G401 (cell line): ENCODE results near the gene ANKRD1. TPM values are rescaled to one million over a fixed set of nuclear protein-coding genes. Genes with fewer than 3 reads are reported as not detected.
"Not testable (repeated sequence)": the region's sequence is repeated elsewhere in the genome, so short reads cannot be mapped to it uniquely, and the experiment has no call there.

ENCODE experiments used
- DNase-seq: peaks from one replicate; pipeline ENCODE4 v3.0.0-alpha.2; 2015; ENCODE audit warnings: low spot score
- in situ Hi-C: cut with HindIII; loops from 2 replicates; pipeline ENCODE4 v1.10.0; 2016; ENCODE audit warnings: low sequenced_read_pairs, mixed read lengths
- total RNA-seq: library from RNA; depleted of rRNA; stranded (reverse); fragments of >200 nt; shearing (Covaris generic); gene quantifications from 2 replicates; pipeline ENCODE4 v1.2.3, GENCODE V29; 2014; rRNA removed

ANKRD1 gene
- total RNA-seq: 2.3 TPM in 2 replicates

- in situ Hi-C loops: no loop called here
- no peak for DNase-seq
Measured at GRCh38 chr10:90920986-90921666, at the start of gene ANKRD1. ANKRD1 (minus strand) TSS chr10:90921087; CDS start chr10:90921027, 60 bp downstream.

GRCh38 chr10:90969947-90970673 lies 49.2 kb upstream of the ANKRD1 start:
- DNase-seq: no peak
- in situ Hi-C loops: no loop called here

DNA sequence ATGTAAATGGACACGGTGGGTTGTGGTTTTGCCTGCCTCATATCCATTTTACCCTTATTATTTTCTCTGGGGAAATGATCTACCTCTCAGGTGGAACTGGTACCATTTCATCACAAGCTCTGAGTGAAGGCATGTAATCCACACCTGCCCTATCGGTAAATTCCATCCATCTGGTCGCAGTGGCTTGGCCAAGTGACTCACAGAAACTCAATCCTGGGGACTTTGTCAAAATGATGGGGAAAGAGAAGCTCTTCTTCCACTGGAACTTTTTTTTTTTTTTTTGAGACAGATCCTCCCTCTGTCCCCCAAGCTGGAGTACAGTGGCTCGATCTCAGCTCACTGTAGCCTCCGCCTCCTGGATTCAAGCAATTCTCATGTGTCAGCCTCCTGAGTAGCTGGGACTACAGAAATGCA lies 48.2 kb upstream of the ANKRD1 start:
- no peak for DNase-seq
- in situ Hi-C loops: no loop called here

DNA sequence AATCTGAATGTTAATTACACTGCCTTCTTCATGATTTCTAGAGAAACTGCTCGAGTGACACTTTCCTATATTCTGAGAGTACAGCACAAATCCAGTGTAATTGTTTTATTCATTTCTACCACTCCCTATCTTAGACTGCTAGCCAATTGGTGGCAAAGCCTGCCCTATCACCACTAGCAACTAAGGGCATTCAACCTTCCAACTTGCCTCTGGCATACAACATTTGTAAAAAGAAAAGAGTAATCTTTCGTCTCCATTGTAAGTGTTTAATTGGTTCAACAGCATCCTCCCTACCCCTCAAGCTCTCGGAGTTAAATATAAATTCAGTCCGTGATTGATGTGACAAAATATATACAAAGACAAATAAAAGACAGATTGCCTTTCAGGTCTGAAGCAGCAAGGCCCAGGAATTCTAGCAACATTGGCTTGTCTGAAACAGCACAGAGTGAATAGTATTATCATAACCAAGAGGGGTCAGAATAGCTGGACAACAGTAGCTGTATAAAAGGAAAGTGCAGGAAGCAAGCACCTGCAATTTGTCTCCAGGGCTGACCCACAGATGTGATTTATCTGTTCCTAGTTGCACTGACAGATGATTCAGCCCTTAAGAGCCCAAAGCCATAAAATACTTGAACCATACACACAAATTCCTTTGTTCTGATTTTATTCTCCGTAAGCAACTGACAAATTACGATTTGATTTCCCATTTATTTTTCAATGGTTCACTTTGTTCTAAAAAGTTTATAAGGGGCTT lies 47.6 kb upstream of the ANKRD1 start:
- DNase-seq: no peak
- in situ Hi-C loops: no loop called here

- in situ Hi-C loops: no loop called here
- no peak for DNase-seq
Measured at GRCh38 chr10:90967865-90968264, 47.0 kb upstream of the ANKRD1 start.

GRCh38 chr10:90966146-90966545 lies 45.3 kb upstream of the ANKRD1 start:
- DNase-seq: no peak
- in situ Hi-C loops: no loop called here

- in situ Hi-C loops: no loop called here
- DNase-seq: no peak
Measured at GRCh38 chr10:90965720-90966119, 44.8 kb upstream of the ANKRD1 start.

GRCh38 chr10:90964781-90965465 lies 44.0 kb upstream of the ANKRD1 start:
- no peak for DNase-seq
- in situ Hi-C loops: no loop called here

- in situ Hi-C loops: no loop called here
- no peak for DNase-seq
Measured at GRCh38 chr10:90963331-90963730, 42.4 kb upstream of the ANKRD1 start.

GRCh38 chr10:90960355-90960814 lies 39.5 kb upstream of the ANKRD1 start:
- DNase-seq: no peak

GRCh38 chr10:90959826-90960225 lies 38.9 kb upstream of the ANKRD1 start:
- in situ Hi-C loops: no loop called here
- DNase-seq: no peak

More at GRCh38 chr10:90960355-90960814, 39.5 kb upstream of the ANKRD1 start:
- in situ Hi-C loops: no loop called here

- no peak for DNase-seq
- in situ Hi-C loops: no loop called here
Measured at GRCh38 chr10:90958781-90959180, 37.9 kb upstream of the ANKRD1 start.

DNA sequence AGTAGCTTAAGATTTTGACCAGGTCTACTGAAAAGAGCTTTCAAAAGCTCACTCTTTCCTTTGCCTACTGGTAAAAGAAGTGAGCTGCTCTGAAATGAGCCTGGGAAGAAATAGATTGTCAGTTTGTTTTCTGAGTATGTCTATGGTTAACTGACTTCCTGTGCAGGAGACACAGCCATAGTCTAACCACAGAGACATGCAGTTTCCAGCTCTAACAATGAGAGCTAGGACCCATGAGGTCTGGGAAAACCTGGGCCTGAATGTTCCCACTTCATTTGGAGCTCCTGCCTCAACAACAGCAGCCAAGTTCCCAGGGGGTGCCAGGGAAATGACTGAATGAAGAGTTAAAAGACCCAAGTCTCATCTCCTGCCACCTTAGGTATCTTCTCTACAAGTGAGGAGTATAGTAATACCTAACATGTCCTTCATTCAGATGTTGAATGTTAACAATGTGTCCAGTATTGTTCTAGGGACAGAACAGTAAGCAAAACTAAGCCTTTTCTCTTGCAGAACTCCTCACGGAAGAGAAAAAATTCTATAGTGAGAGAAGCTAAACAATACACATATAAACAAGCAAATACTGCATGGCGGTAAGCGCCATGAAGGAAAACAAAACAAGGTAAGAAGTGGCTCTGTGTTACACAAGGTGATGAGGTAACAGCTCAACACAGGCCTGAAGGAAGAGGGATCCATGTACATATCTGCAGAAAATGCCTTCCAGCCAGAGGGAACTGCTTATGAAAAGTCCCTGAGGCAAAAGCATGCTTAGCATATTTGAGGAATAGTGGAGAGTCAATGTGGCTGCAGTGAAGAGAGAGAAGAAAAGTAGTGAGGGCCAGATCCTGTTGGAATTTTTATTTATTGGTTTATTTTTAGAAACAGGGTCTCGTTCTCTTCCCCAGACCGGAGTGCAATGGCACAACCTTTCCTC lies 26.4 kb upstream of the ANKRD1 start:
- in situ Hi-C loops: no loop called here
- DNase-seq: no peak

- no peak for DNase-seq
- in situ Hi-C loops: no loop called here
Measured at GRCh38 chr10:90945491-90946070, 24.7 kb upstream of the ANKRD1 start.

DNA sequence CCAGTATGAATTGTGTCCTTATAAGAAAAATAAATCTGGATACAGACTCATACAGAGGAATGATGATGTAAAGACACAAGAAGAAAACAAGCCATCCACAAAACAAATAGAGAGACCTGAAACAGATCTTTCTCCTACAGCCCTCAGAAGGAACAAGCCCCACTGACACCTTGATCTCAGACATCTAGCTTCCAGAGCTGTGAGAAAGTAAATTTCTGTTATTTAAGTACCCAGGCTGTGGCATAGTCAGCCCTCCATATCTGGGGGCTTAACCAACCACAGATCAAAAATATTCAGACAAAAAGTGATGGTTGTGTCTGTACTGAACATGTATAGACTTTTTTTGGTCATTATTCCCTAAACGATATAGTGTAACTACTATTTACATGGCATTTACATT lies 23.9 kb upstream of the ANKRD1 start:
- in situ Hi-C loops: no loop called here

DNA sequence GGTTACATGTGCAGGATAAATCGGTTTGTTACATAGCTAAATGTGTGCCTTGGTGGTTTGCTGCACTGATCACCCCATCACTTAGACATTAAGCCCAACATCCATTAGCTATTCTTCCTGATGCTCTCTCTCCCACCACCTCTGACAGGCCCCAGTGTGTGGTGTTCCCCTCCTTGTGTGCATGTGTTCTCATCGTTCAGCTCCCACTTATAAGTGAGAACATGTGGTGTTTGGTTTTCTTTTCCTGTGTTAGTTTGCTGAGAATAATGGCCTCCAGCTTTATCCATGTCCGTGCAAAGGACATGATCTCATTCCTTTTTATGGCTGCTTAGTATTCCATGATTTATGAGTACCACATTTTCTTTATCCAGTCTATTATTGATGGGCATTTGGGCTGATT lies 22.1 kb upstream of the ANKRD1 start:
- in situ Hi-C loops, DNase-seq: not testable (repeated sequence)

More for the DNA sequence above, 23.9 kb upstream of the ANKRD1 start:
- DNase-seq: no peak

DNA sequence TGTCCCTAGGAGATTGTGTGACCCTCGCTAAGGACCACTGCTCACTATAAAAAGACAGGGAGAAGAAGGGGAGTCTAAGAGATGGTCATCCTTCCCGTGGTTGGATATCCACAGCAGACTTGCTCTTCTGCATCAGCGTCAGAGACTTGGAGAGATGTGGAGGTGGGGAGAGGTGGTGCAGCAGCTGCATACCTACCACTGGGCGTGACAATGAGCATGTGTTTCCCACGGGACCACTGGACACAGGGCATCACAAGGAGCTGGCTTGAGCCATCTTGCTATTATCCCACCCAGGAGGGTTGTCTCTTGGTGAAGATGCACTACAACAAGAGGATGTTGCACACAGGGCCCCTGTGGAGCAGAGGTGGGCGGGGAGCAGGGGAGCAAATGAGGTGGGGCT lies 18.8 kb upstream of the ANKRD1 start:
- DNase-seq: no peak
- in situ Hi-C loops: no loop called here

DNA sequence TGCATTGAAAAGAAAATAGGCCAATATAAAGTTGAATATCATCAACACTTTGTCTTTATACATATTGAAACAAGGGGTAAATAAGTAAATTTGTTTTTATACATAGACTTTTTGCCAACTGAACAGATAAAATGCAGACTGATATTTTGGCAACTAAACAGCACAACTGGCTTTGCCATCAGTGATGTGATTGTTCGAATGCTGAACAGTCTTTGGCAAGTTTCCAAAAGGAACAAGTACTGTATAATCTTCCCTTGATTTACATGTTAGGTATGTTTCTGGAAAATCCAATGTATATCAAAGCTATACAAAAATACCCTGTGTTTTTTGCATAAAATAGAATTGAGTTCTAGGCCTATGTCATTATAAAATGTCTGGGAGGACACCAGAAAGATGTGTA lies 18.2 kb upstream of the ANKRD1 start:
- in situ Hi-C loops: no loop called here
- no peak for DNase-seq
